22Rv1 (cell line): ENCODE data around the gene FAM114A2.

ENCODE experiments used
- ZFX ChIP-seq: fragments of 450-650 bp; IDR thresholded peaks from 2 replicates; pipeline ENCODE4 v1.6.1; 2017; ENCODE audit warnings: antibody characterized with exemption, borderline replicate concordance
- TF ChIP-seq, protein P1 (sequence below): fragments of 450-650 bp; IDR thresholded peaks from 2 replicates; pipeline ENCODE4 v1.5.1; 2017; ENCODE audit warnings: mild to moderate bottlenecking

DNA sequence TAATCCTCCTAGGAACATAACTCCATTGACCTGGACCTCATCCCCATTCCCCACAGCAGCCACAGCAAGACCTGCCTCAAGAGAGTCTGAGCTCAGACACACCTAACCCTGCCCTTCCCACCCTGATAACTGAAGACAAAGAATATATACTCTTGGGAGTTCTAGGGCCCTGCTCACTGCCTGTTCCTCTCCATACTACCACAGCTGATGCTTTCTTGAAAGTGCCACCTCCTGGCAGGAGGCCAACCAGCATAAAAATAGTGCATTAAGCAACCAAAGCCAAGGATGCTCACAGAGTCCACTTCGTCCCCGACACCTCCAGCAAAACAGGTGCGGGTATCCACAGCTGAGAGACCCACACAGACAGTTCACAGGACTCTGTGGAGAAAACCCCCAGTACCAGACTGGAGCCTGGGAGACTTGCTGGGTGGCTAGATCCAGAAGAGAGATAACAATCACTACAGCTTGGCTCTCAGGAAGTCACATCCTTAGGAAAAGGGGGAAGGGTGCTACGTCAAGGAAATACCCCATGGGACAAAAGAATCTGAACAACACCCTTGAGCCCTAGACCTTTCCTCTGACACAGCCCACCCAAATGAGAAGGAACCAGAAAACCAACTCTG, 23.5 kb downstream of the FAM114A2 start:
- TF ChIP-seq, protein P1, sequence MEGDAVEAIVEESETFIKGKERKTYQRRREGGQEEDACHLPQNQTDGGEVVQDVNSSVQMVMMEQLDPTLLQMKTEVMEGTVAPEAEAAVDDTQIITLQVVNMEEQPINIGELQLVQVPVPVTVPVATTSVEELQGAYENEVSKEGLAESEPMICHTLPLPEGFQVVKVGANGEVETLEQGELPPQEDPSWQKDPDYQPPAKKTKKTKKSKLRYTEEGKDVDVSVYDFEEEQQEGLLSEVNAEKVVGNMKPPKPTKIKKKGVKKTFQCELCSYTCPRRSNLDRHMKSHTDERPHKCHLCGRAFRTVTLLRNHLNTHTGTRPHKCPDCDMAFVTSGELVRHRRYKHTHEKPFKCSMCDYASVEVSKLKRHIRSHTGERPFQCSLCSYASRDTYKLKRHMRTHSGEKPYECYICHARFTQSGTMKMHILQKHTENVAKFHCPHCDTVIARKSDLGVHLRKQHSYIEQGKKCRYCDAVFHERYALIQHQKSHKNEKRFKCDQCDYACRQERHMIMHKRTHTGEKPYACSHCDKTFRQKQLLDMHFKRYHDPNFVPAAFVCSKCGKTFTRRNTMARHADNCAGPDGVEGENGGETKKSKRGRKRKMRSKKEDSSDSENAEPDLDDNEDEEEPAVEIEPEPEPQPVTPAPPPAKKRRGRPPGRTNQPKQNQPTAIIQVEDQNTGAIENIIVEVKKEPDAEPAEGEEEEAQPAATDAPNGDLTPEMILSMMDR, result no peak
- no peak for TF ChIP-seq ZFX
